Measurements from ENCODE around the gene POLK. TPM values are rescaled to one million over a fixed set of nuclear protein-coding genes. Genes with fewer than 3 reads are reported as not detected.

Gene POLK
- total RNA-seq, 1 donor from 2014 or later, result 19.3 TPM

DNA sequence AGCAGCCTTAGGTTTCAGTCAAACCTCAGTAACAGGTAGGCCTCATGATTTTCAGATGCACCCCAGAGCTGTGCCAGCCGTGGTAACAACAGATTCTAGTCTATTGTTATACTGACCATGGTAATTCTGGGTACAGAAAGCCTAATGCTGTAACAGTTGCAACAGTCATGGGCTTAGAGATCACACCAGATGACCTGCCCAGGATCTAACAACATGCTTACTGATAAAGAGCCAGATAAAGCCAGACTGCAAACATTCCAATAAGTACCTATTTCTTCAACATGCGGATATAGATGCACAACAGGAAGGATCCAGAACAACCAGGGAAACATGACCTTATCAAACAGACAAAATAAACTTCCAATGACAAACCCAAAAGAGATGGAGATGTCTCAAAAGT is 43.1 kb upstream of the POLK start:
- Mint-ChIP-seq H3K9me3 (ENCODE audit: unreplicated experiment) (no peaks in the 10 kb centered on the region), H3K4me1 (ENCODE audit: unreplicated experiment) (peaks cover 30% of the 10 kb centered on the region), H3K27me3 (ENCODE audit: unreplicated experiment) (peaks cover 2% of the 10 kb centered on the region), H3K36me3 (ENCODE audit: low read depth, unreplicated experiment) (peaks cover 15% of the 10 kb centered on the region), H3K4me3 (ENCODE audit: unreplicated experiment) (no peak overlapping the region), H3K27ac (ENCODE audit: unreplicated experiment) (no peak overlapping the region)
- TF ChIP-seq, protein P1, sequence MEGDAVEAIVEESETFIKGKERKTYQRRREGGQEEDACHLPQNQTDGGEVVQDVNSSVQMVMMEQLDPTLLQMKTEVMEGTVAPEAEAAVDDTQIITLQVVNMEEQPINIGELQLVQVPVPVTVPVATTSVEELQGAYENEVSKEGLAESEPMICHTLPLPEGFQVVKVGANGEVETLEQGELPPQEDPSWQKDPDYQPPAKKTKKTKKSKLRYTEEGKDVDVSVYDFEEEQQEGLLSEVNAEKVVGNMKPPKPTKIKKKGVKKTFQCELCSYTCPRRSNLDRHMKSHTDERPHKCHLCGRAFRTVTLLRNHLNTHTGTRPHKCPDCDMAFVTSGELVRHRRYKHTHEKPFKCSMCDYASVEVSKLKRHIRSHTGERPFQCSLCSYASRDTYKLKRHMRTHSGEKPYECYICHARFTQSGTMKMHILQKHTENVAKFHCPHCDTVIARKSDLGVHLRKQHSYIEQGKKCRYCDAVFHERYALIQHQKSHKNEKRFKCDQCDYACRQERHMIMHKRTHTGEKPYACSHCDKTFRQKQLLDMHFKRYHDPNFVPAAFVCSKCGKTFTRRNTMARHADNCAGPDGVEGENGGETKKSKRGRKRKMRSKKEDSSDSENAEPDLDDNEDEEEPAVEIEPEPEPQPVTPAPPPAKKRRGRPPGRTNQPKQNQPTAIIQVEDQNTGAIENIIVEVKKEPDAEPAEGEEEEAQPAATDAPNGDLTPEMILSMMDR (IDR thresholded peaks at IDR 0.05; ENCODE audit: unreplicated experiment), result no peak
- DNase-seq (ENCODE audit: low spot score), result no peak

GRCh38 chr5:75469017-75469416 is 42.7 kb upstream of the POLK start:
- H3K4me1 Mint-ChIP-seq (ENCODE audit: unreplicated experiment), result peaks cover 26% of the 10 kb centered on the region
- TF ChIP-seq, protein P1 (IDR thresholded peaks at IDR 0.05; ENCODE audit: unreplicated experiment), result no peak
- H3K4me3 Mint-ChIP-seq (ENCODE audit: unreplicated experiment), result no peak overlapping the region
- H3K27me3 Mint-ChIP-seq (ENCODE audit: unreplicated experiment), result peaks cover 2% of the 10 kb centered on the region
- H3K9me3 Mint-ChIP-seq (ENCODE audit: unreplicated experiment), result no peaks in the 10 kb centered on the region
- H3K36me3 Mint-ChIP-seq (ENCODE audit: low read depth, unreplicated experiment), result peaks cover 15% of the 10 kb centered on the region
- H3K27ac Mint-ChIP-seq (ENCODE audit: unreplicated experiment), result no peak overlapping the region
- DNase-seq (ENCODE audit: low spot score), result no peak

DNA sequence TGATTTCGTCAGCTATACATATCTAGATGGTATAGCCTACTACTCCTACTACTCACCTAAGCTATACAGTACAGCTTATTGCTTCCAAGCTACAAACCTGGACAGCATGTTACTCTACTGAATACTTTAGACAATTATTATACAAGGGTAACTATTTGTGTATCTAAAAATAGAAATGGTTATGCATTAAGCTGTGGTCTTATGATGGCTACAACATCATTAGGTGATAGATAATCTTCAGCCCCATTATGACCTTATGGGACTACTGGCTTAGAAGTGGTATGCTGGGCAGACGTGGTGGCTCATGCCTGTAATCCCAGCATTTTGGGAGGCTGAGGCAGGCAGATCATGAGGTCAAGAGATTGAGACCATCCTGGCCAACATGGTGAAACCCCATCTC is 40.5 kb upstream of the POLK start:
- Mint-ChIP-seq H3K9me3 (ENCODE audit: unreplicated experiment) (no peaks in the 10 kb centered on the region), H3K27ac (ENCODE audit: unreplicated experiment) (no peak overlapping the region), H3K4me3 (ENCODE audit: unreplicated experiment) (no peak overlapping the region), H3K4me1 (ENCODE audit: unreplicated experiment) (peaks cover 17% of the 10 kb centered on the region), H3K27me3 (ENCODE audit: unreplicated experiment) (peaks cover 2% of the 10 kb centered on the region), H3K36me3 (ENCODE audit: low read depth, unreplicated experiment) (peaks cover 15% of the 10 kb centered on the region)
- TF ChIP-seq, protein P1 (IDR thresholded peaks at IDR 0.05; ENCODE audit: unreplicated experiment), result no peak
- DNase-seq (ENCODE audit: low spot score), result no peak

DNA sequence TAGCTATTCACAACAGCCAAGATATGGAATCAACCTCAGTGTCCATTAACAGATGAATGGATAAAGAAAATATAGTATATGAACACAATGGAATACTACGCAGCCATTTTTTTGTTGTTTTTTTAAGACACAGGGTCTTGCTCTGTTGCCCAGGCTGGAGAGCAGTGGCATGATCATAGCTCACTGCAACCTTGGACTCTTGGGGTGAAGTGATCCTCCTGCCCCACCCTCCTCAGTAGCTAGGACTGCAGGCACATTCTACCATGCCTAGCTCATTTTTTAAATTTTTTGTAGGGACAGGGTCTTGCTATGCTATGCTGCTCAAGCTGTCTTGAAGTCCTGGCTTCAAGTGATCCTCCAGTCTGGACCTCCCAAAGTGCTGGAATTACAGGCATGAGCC is 38.7 kb upstream of the POLK start:
- TF ChIP-seq, protein P1 (IDR thresholded peaks at IDR 0.05; ENCODE audit: unreplicated experiment), result no peak
- Mint-ChIP-seq H3K36me3 (ENCODE audit: low read depth, unreplicated experiment) (peaks cover 15% of the 10 kb centered on the region), H3K4me3 (ENCODE audit: unreplicated experiment) (no peak overlapping the region), H3K9me3 (ENCODE audit: unreplicated experiment) (no peaks in the 10 kb centered on the region), H3K4me1 (ENCODE audit: unreplicated experiment) (peaks cover 20% of the 10 kb centered on the region), H3K27ac (ENCODE audit: unreplicated experiment) (no peak overlapping the region), H3K27me3 (ENCODE audit: unreplicated experiment) (peaks cover 2% of the 10 kb centered on the region)
- DNase-seq (ENCODE audit: low spot score), result no peak

- H3K27ac Mint-ChIP-seq (ENCODE audit: unreplicated experiment), result no peak overlapping the region
- H3K9me3 Mint-ChIP-seq (ENCODE audit: unreplicated experiment), result no peaks in the 10 kb centered on the region
- no peak for DNase-seq (ENCODE audit: low spot score)
- H3K4me1 Mint-ChIP-seq (ENCODE audit: unreplicated experiment), result peaks cover 20% of the 10 kb centered on the region
- H3K4me3 Mint-ChIP-seq (ENCODE audit: unreplicated experiment), result no peak overlapping the region
- peaks cover 15% of the 10 kb centered on the region for H3K36me3 Mint-ChIP-seq (ENCODE audit: low read depth, unreplicated experiment)
- TF ChIP-seq, protein P1 (IDR thresholded peaks at IDR 0.05; ENCODE audit: unreplicated experiment), result no peak
- peaks cover 2% of the 10 kb centered on the region for H3K27me3 Mint-ChIP-seq (ENCODE audit: unreplicated experiment)
These were observed 38.2 kb upstream of the POLK start for GRCh38 chr5:75473463-75473862.
